ENCODE measurements around the gene ETNPPL. TPM values are rescaled to one million over a fixed set of nuclear protein-coding genes. Genes with fewer than 3 reads are reported as not detected.

The ETNPPL gene
- total RNA-seq (ENCODE audit: low replicate concordance), result 2.9 and 86.2 TPM in 2 replicates
- long read RNA-seq, transcript ETNPPL-206 (13 exons, 1,692 nt), result minor isoform, 34 of 631 reads
- long read RNA-seq, transcript ETNPPL-201 (13 exons, 2,099 nt), result major isoform, 453 of 631 reads
- long read RNA-seq, partial matches to known transcripts, result 38 of 631 reads
- long read RNA-seq, other reads (novel, unspliced or antisense), result 104 of 631 reads

GRCh38 chr4:108762559-108763225 lies at the start of gene ETNPPL:
Gene ETNPPL, minus strand, starts transcription at chr4:108763053. Its CDS starts 155 bp downstream, at chr4:108762898.
- TF ChIP-seq CTCF (conservative IDR thresholded peaks at IDR 0.05), result peak; percentile 42
- H3K9me3 Mint-ChIP-seq, result no peaks in the 10 kb centered on the region
- DNase-seq (ENCODE audit: extremely low spot score, unreplicated experiment), result peak; percentile 71
- peaks cover 41% of the 10 kb centered on the region for H3K27me3 Mint-ChIP-seq
- peak within 1 kb of the TSS; percentile 5 for H3K27ac Mint-ChIP-seq
- H3K36me3 Mint-ChIP-seq, result no peaks in the 10 kb centered on the region
- H3K4me3 Mint-ChIP-seq, result peak within 1 kb of the TSS; percentile 87
- peaks cover 4% of the 10 kb centered on the region for H3K4me1 Mint-ChIP-seq (ENCODE audit: unreplicated experiment)

- H3K27ac Mint-ChIP-seq, result no peak overlapping the region
- H3K9me3 Mint-ChIP-seq, result no peaks in the 10 kb centered on the region
- no peaks in the 10 kb centered on the region for H3K27me3 Mint-ChIP-seq
- H3K4me3 Mint-ChIP-seq, result no peak overlapping the region
- H3K4me1 Mint-ChIP-seq (ENCODE audit: unreplicated experiment), result no peaks in the 10 kb centered on the region
- no peaks in the 10 kb centered on the region for H3K36me3 Mint-ChIP-seq
- no peak for TF ChIP-seq CTCF (conservative IDR thresholded peaks at IDR 0.05)
- DNase-seq (ENCODE audit: extremely low spot score, unreplicated experiment), result no peak
Observed at GRCh38 chr4:108811486-108811885, 48.6 kb upstream of the ETNPPL start.

- H3K9me3 Mint-ChIP-seq, result no peaks in the 10 kb centered on the region
- TF ChIP-seq CTCF (conservative IDR thresholded peaks at IDR 0.05), result no peak
- H3K27me3 Mint-ChIP-seq, result no peaks in the 10 kb centered on the region
- H3K4me3 Mint-ChIP-seq, result no peak overlapping the region
- no peaks in the 10 kb centered on the region for H3K4me1 Mint-ChIP-seq (ENCODE audit: unreplicated experiment)
- H3K36me3 Mint-ChIP-seq, result no peaks in the 10 kb centered on the region
- DNase-seq (ENCODE audit: extremely low spot score, unreplicated experiment), result no peak
- no peak overlapping the region for H3K27ac Mint-ChIP-seq
Observed at GRCh38 chr4:108810087-108810486, 47.2 kb upstream of the ETNPPL start.

- no peaks in the 10 kb centered on the region for H3K9me3 Mint-ChIP-seq
- TF ChIP-seq CTCF (conservative IDR thresholded peaks at IDR 0.05), result no peak
- no peak overlapping the region for H3K27ac Mint-ChIP-seq
- H3K27me3 Mint-ChIP-seq, result no peaks in the 10 kb centered on the region
- H3K36me3 Mint-ChIP-seq, result no peaks in the 10 kb centered on the region
- DNase-seq (ENCODE audit: extremely low spot score, unreplicated experiment), result no peak
- no peak overlapping the region for H3K4me3 Mint-ChIP-seq
- H3K4me1 Mint-ChIP-seq (ENCODE audit: unreplicated experiment), result no peaks in the 10 kb centered on the region
Observed at GRCh38 chr4:108804648-108805273, 41.9 kb upstream of the ETNPPL start.

GRCh38 chr4:108799306-108799705 lies 36.5 kb upstream of the ETNPPL start:
- Mint-ChIP-seq H3K4me3 (no peak overlapping the region), H3K9me3 (no peaks in the 10 kb centered on the region), H3K36me3 (no peaks in the 10 kb centered on the region), H3K4me1 (ENCODE audit: unreplicated experiment) (no peaks in the 10 kb centered on the region), H3K27ac (peak overlapping the region; percentile 70), H3K27me3 (no peaks in the 10 kb centered on the region)
- no peak for TF ChIP-seq CTCF (conservative IDR thresholded peaks at IDR 0.05)
- no peak for DNase-seq (ENCODE audit: extremely low spot score, unreplicated experiment)
